LNCAP (cell line): ENCODE measurements around the gene ETFA.

Experiments used
- TF ChIP-seq, protein P1 (sequence below): fragments of 450-650 bp; IDR thresholded peaks from 2 replicates; pipeline ENCODE4 v1.5.1; 2017; ENCODE audit warnings: mild to moderate bottlenecking

Gene ETFA

DNA sequence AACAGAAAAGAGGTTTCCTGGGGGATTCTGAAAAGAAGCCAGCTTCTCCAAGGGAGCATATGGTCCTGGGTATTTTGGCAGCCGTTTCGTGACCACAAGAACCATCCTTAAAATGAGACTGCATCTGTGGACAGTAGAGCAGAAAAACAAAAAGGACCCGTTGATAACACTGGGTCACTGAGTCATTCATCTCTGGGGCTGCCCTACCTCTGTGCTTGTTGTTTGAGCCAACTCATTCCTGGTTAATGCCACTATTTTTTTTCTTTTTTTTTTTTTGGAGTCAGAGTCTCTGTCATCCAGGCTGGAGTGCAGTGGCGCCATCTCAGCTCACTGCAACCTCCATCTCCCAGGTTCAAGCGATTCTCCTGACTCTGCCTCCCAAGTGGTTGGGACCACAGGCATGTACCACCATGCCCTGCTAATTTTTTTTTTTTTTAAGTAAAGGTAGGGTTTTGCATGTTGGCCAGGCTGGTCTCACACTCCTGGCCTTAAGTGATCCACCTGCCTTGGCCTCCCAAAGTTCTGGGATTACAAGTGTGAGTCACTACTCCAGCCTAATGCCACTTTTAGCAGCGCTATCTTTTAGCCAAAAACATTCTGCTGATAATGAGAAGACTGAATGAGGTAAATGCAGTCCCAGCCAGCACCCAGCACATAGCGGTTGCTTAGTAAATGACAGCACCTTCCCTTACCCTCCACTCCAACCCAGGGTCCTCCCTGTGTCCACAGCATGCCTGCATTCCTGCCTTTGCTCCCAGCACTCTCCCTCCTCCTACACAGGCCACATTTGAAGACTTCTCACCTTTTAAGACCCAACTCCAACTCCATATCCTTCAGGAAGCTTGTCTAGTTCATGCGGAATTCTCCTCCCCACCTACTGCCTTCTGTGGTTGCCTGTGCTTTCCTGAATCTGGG, 16.2 kb upstream of the ETFA start:
- TF ChIP-seq, protein P1, sequence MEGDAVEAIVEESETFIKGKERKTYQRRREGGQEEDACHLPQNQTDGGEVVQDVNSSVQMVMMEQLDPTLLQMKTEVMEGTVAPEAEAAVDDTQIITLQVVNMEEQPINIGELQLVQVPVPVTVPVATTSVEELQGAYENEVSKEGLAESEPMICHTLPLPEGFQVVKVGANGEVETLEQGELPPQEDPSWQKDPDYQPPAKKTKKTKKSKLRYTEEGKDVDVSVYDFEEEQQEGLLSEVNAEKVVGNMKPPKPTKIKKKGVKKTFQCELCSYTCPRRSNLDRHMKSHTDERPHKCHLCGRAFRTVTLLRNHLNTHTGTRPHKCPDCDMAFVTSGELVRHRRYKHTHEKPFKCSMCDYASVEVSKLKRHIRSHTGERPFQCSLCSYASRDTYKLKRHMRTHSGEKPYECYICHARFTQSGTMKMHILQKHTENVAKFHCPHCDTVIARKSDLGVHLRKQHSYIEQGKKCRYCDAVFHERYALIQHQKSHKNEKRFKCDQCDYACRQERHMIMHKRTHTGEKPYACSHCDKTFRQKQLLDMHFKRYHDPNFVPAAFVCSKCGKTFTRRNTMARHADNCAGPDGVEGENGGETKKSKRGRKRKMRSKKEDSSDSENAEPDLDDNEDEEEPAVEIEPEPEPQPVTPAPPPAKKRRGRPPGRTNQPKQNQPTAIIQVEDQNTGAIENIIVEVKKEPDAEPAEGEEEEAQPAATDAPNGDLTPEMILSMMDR = no peak

DNA sequence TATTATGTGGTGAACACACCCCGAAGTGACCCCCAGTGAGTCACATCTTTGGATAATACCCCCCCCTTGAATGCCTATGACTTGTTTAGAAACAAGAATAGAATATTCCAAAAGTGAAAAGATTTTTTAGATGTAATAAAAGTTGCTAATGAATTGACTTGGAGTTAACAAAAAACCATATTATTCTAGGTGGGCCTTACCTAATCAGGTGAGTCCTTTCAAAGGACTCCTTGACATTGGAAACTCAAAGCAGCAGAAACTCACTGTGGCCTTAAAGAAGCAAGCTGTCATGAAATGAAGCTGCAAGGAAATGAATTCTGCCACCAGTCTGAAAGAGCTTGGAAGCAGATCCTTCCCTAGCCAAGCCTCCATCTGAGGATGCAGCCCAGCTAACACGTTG, 14.4 kb upstream of the ETFA start:
- TF ChIP-seq, protein P1 = no peak

DNA sequence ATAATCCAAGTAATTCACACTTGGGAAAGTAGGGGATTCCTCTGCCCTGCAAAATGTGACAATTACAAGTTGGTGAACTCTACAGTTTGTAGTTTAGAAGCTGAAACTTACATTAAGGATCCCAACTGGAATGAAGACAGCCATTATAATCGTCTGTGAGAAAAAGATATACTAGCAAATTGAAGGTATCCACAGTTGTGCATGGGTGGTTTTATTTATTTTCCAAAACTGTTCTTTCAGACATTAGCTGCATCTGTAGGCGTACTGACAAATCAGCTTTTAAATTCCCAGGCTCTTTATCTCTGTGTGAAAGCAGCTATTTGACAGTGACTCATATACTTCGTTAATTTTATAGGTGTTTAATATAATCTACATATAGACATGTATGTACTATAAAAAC, 12.8 kb upstream of the ETFA start:
- TF ChIP-seq, protein P1 = no peak

DNA sequence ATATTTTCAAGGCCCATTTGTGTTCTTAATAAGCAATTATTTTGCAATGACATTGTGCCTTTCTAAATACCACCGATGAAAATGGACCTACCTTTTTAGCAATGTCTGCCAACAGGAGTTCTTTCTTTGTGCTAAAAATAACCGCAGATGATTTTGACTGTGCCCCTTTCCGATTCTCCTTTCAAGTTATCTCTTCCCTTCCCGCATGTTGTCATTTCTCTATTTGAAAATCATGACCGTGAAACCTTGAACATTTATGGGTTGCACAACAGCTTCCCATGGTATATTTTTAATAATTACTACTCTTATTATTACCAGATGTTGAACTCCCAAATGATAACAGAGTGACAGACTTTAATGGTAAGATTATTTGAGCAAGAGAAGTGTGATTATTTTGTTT, 10.3 kb upstream of the ETFA start:
- TF ChIP-seq, protein P1 = no peak

DNA sequence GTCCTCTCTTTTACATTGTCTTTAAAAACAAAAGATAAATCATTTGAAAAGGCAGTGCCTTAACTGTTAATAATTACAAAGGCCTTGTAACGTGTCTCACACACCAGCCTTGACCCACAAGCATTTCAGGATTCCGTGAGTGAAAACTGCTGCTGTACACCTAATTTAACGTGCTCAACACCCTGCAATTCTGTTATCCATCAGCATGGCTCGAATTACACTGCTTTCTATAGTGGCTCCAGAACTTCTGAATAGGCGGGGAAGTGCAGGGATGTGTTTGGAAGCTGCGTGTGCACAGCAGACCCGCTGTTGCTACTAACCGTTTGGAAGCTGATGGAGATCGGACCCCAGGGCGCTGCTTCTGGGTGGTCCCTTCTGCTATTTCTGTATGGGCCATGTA, 9.9 kb upstream of the ETFA start:
- TF ChIP-seq, protein P1 = no peak

DNA sequence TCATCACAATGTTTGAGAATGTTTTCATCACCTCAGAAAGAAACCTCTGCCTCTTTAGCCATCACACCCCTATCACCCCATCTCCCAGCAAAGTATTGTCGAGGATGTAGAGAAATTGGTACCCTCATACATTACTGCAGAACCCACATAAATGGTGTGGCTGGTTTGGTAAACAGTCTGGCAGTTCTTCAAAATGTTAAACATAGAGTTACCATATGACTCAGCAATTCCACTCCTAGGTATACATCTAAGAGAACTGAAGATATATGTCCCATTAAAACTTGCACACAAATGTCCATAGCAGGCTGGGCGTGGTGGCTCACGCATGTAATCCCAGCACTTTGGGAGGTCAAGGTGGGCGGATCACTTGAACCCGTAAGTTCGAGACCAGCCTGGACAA, 8.7 kb upstream of the ETFA start:
- TF ChIP-seq, protein P1 = no peak

DNA sequence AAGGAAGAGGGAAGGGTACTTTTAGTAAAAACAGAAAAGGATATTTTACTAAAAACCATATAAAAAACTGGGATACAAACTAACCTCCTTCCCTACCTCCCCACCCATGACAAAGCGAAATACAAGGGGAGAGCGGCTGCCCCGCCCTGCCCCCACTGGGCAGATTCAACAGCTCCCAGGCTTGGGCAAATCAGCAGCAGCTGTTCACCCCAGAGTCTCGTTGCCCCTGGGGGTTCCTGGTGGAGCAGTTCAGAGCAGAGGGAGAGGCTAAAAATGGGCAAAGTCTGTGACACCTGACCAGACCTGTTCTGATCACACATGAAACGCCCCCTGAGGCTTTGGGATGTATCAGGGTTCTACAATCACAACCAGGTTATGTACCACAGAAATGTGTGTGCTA, 2.5 kb upstream of the ETFA start:
- TF ChIP-seq, protein P1 = no peak
